GM13977 (cell line): Measurements from ENCODE around the gene SMURF2.

Experiments
- DNase-seq: peaks from one replicate; pipeline ENCODE4 v3.0.0; 2012; ENCODE audit warnings: low spot score
- CTCF ChIP-seq: IDR thresholded peaks from 2 replicates; pipeline ENCODE4 v1.5.1; 2012; ENCODE audit warnings: mild to moderate bottlenecking, control low read depth; ENCODE audit not compliant: insufficient read depth; ENCODE audit errors: extremely low read depth, missing control alignments
- in situ Hi-C: fragments of 300-500 bp; cut with MboI; formaldehyde crosslinking; loops from one replicate; pipeline ENCODE4 v1.12.0; 2022; ENCODE audit warnings: low sequenced_read_pairs, low pct_unique_long_range_greater_than_20kb, mixed read lengths, inconsistent platforms; ENCODE audit not compliant: unreplicated experiment

The SMURF2 gene

GRCh38 chr17:64661976-64662773 lies at the start of gene SMURF2:
Gene SMURF2 (minus strand): TSS chr17:64662307. CDS start chr17:64661880, 427 bp downstream.
- no peak for TF ChIP-seq CTCF
- DNase-seq = peak; percentile 96
- in situ Hi-C loops = no loop called here

GRCh38 chr17:64709481-64709880 lies 47.4 kb upstream of the SMURF2 start:
- DNase-seq = no peak
- in situ Hi-C loops = no loop called here
- no peak for TF ChIP-seq CTCF

- in situ Hi-C loops = no loop called here
- TF ChIP-seq CTCF = no peak
- DNase-seq = no peak
These were observed 45.0 kb upstream of the SMURF2 start for GRCh38 chr17:64707050-64707591.

GRCh38 chr17:64706224-64707049 lies 44.3 kb upstream of the SMURF2 start:
- in situ Hi-C loops = no loop called here
- no peak for TF ChIP-seq CTCF
- DNase-seq = no peak

- in situ Hi-C loops = no loop called here
- DNase-seq = no peak
- TF ChIP-seq CTCF = no peak
These were observed 40.7 kb upstream of the SMURF2 start for GRCh38 chr17:64702815-64703214.

GRCh38 chr17:64698725-64699124 lies 36.6 kb upstream of the SMURF2 start:
- no peak for DNase-seq
- in situ Hi-C loops = no loop called here
- no peak for TF ChIP-seq CTCF
